Measurements from ENCODE around the gene KIAA1549. TPM values are rescaled to one million over a fixed set of nuclear protein-coding genes. Genes with fewer than 3 reads are reported as not detected.

The KIAA1549 gene
- total RNA-seq, 1 experiment from 2014 or later = 26.6 TPM

DNA sequence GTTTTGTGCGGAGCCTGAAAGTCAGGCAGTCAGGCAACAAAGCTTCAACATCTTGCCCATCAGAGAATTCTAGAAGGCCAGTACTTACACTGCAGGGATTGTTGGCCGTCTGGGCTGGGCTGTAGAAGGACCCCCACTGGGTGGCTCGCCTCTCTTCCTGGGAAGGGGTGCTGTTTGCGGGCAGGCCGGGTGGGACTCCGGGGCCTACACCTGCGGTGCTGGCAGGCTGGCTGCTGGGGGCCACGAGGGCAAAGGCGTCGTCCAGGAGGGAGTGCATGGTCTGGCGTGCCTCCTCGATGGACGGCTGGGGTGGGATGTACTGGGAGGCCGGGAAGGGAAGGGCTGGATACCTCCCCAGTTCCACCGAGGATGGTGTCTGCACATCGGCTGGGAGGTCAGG is 120.1 kb downstream of the KIAA1549 start:
- ChIA-PET POLR2A (ENCODE audit: unreplicated experiment) (no interaction called here), CTCF (no interaction called here)
- Histone ChIP-seq H3K4me1 (replicated peaks; ENCODE audit: insufficient read depth) (peaks cover 25% of the 10 kb centered on the region), H2AFZ (no peak overlapping the region), H3F3A (ENCODE audit: insufficient read depth, low read depth) (peaks cover 24% of the 10 kb centered on the region), H4K20me1 (ENCODE audit: insufficient read depth) (no peaks in the 10 kb centered on the region), H3K79me2 (ENCODE audit: low read depth) (no peaks in the 10 kb centered on the region), H3K4me2 (no peak overlapping the region), H3K9me2 (ENCODE audit: insufficient read depth) (no peaks in the 10 kb centered on the region), H3K27ac (no peak overlapping the region), H3K36me3 (ENCODE audit: low read depth) (peaks cover 12% of the 10 kb centered on the region), H3K27me3 (ENCODE audit: insufficient read depth, low read depth) (no peaks in the 10 kb centered on the region), H3K4me3 (no peak overlapping the region), H3K9me3 (ENCODE audit: insufficient read depth, low read depth) (0 out of 2 replicates have a peak, but pooled peaks cover 6% of the 10 kb centered on the region)
- intact Hi-C loops (cut with micrococcal nuclease; ENCODE audit: unreplicated experiment) = loop anchor here (10.0 kb wide), 2 partner anchors 196 to 276 kb away; no protein-coding TSS in a partner anchor
- DNase-seq = no peak
- TF ChIP-seq, protein P1, sequence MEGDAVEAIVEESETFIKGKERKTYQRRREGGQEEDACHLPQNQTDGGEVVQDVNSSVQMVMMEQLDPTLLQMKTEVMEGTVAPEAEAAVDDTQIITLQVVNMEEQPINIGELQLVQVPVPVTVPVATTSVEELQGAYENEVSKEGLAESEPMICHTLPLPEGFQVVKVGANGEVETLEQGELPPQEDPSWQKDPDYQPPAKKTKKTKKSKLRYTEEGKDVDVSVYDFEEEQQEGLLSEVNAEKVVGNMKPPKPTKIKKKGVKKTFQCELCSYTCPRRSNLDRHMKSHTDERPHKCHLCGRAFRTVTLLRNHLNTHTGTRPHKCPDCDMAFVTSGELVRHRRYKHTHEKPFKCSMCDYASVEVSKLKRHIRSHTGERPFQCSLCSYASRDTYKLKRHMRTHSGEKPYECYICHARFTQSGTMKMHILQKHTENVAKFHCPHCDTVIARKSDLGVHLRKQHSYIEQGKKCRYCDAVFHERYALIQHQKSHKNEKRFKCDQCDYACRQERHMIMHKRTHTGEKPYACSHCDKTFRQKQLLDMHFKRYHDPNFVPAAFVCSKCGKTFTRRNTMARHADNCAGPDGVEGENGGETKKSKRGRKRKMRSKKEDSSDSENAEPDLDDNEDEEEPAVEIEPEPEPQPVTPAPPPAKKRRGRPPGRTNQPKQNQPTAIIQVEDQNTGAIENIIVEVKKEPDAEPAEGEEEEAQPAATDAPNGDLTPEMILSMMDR (conservative IDR thresholded peaks at IDR 0.05) = no peak
- TF ChIP-seq EZH2 (IDR thresholded peaks at IDR 0.05; ENCODE audit: low read depth) = no peak
- no TSS peak for BruUV-seq (replicated peaks)

DNA sequence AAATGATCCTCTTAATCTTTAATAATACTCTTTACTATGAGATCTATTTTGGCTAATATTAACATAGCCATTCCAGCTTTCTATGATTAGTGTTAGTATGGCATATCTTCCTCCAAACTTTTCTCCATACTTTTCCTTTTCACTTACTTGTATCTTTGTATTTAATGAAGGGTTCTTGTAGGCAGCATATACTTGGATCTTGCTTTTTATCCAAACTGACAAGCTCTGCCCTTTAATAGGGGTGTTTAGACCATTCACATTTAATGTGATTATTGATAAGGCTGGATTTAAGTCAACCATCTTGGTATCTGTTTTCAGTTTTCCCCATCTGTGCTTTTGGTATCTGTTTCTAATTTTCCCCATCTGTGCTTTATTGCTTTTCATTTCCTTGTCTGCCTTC is 123.5 kb downstream of the KIAA1549 start:
- H3K27ac ChIP-seq = no peak overlapping the region
- peaks cover 12% of the 10 kb centered on the region for H3K36me3 ChIP-seq (ENCODE audit: low read depth)
- BruUV-seq (replicated peaks) = no TSS peak
- no peak for DNase-seq
- POLR2A ChIA-PET (ENCODE audit: unreplicated experiment) = interaction anchor here (0.7 kb wide), 1 partner anchor 840 kb away, joined by 4 read pairs; no protein-coding TSS in a partner anchor
- H3K9me2 ChIP-seq (ENCODE audit: insufficient read depth) = no peaks in the 10 kb centered on the region
- no peaks in the 10 kb centered on the region for H3K79me2 ChIP-seq (ENCODE audit: low read depth)
- no peak overlapping the region for H2AFZ ChIP-seq
- intact Hi-C loops (cut with micrococcal nuclease; ENCODE audit: unreplicated experiment) = no loop called here
- TF ChIP-seq, protein P1 (conservative IDR thresholded peaks at IDR 0.05) = no peak
- TF ChIP-seq EZH2 (IDR thresholded peaks at IDR 0.05; ENCODE audit: low read depth) = no peak
- H3K4me3 ChIP-seq = no peak overlapping the region
- no peak overlapping the region for H3K4me2 ChIP-seq
- H3K4me1 ChIP-seq (replicated peaks; ENCODE audit: insufficient read depth) = peaks cover 20% of the 10 kb centered on the region
- peaks cover 11% of the 10 kb centered on the region; the same call in 1 of the 2 replicates for H3F3A ChIP-seq (ENCODE audit: insufficient read depth, low read depth)
- no peaks in the 10 kb centered on the region for H4K20me1 ChIP-seq (ENCODE audit: insufficient read depth)
- no peaks in the 10 kb centered on the region for H3K27me3 ChIP-seq (ENCODE audit: insufficient read depth, low read depth)
- 0 out of 2 replicates have a peak, but pooled peaks cover 6% of the 10 kb centered on the region for H3K9me3 ChIP-seq (ENCODE audit: insufficient read depth, low read depth)
- CTCF ChIA-PET = no interaction called here

DNA sequence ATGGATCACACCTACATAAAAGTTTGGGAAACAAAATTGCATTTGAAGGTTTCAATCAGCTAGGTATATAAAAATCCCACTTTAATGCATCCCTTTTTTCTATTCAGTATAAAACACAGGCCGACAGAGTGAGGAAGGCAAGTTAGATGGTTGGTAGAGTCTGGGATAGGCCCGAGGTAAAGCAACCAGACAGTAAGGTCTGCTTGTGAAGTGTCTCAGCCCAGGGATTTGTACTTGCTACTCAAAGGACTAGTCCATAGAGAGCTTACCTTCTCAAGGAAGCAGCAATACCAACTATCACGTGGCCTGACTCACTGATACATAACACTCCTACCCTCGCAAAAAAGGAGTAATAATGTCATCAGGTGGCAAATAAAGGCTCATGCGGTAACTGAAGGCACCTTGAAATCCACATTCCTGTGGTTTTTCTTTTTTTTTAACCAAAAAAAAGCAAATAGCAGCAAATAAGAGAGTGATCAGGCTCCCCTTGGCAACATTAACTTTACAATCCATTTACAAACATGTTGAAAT is 127.0 kb downstream of the KIAA1549 start:
- H3K4me3 ChIP-seq = no peak overlapping the region
- POLR2A ChIA-PET (ENCODE audit: unreplicated experiment) = interaction anchor here (0.8 kb wide), 1 partner anchor 387 kb away, joined by 21 read pairs; no protein-coding TSS in a partner anchor
- intact Hi-C loops (cut with micrococcal nuclease; ENCODE audit: unreplicated experiment) = no loop called here
- DNase-seq = peak in 1 of 2 experiments; percentile 92
- peak overlapping the region; percentile 15 for H3K4me2 ChIP-seq
- BruUV-seq (replicated peaks) = no TSS peak
- H3K27ac ChIP-seq = peak overlapping the region; percentile 54
- 0 out of 2 replicates have a peak, but pooled peaks cover 6% of the 10 kb centered on the region for H3K9me3 ChIP-seq (ENCODE audit: insufficient read depth, low read depth)
- H4K20me1 ChIP-seq (ENCODE audit: insufficient read depth) = no peaks in the 10 kb centered on the region
- H3F3A ChIP-seq (ENCODE audit: insufficient read depth, low read depth) = peaks cover 11% of the 10 kb centered on the region; the same call in 1 of the 2 replicates
- H3K79me2 ChIP-seq (ENCODE audit: low read depth) = no peaks in the 10 kb centered on the region
- no peak overlapping the region for H2AFZ ChIP-seq
- CTCF ChIA-PET = no interaction called here
- H3K4me1 ChIP-seq (replicated peaks; ENCODE audit: insufficient read depth) = peaks cover 32% of the 10 kb centered on the region
- peaks cover 22% of the 10 kb centered on the region for H3K36me3 ChIP-seq (ENCODE audit: low read depth)
- no peaks in the 10 kb centered on the region for H3K9me2 ChIP-seq (ENCODE audit: insufficient read depth)
- no peaks in the 10 kb centered on the region for H3K27me3 ChIP-seq (ENCODE audit: insufficient read depth, low read depth)
- TF ChIP-seq EZH2 (IDR thresholded peaks at IDR 0.05; ENCODE audit: low read depth) = no peak
- TF ChIP-seq, protein P1 (conservative IDR thresholded peaks at IDR 0.05) = no peak
